ENCODE results near the gene TAMM41. TPM values are rescaled to one million over a fixed set of nuclear protein-coding genes. Genes with fewer than 3 reads are reported as not detected.

Gene TAMM41
- total and polyA plus RNA-seq, 9 of the 15 experiments (the other 6 are each of a cell fraction or from before 2014, with no cell fraction given), result 8.6 to 74.6 (median 29.3) TPM

GRCh38 chr3:11814663-11815062 lies 32.0 kb downstream of the TAMM41 start:
- Histone ChIP-seq H3K79me2 (ENCODE audit: control insufficient read depth, insufficient read depth, low read length) (no peaks in the 10 kb centered on the region), H3K4me2 (ENCODE audit: insufficient read depth, low read length) (no peak overlapping the region), H3K36me3 (ENCODE audit: control insufficient read depth, insufficient read depth, low read length) (peaks cover 62% of the 10 kb centered on the region), H3K9me3 (replicated peaks; ENCODE audit: control insufficient read depth, insufficient read depth, low read depth, low read length) (no peaks in the 10 kb centered on the region), H3K4me1 (replicated peaks in 1 of 2; ENCODE audit: control insufficient read depth in 2 of 2, insufficient read depth in 2 of 2, low read length in 2 of 2) (no peaks in the 10 kb centered on the region), H2AFZ (ENCODE audit: low read depth, low read length) (no peak overlapping the region), H3K27me3 (ENCODE audit: control insufficient read depth in 2 of 2, insufficient read depth in 2 of 2, low read length in 2 of 2) (no peaks in the 10 kb centered on the region), H3K27ac (ENCODE audit: extremely low read depth, low read depth, low read length) (no peak overlapping the region), H3K9me1 (ENCODE audit: control insufficient read depth, insufficient read depth, low read length) (no peaks in the 10 kb centered on the region), H4K20me1 (replicated peaks; ENCODE audit: control insufficient read depth, insufficient read depth, low read length) (no peaks in the 10 kb centered on the region), H3K9ac (ENCODE audit: insufficient read depth in 1 of 2, low read depth in 2 of 2, low read length in 2 of 2) (no peak overlapping the region), H3K4me3 (no peak overlapping the region)
- WGBS (ENCODE audit: insufficient coverage, low coverage, missing lambda C conversion rate), result 91% methylated on average over 6 of the region's 6 CpGs
- ChIA-PET CTCF (ENCODE audit: low intra/inter-chr PET ratio) (no interaction called here), POLR2A (interaction anchor here (0.7 kb wide), 1 partner anchor 704 kb away, joined by 3 read pairs; no protein-coding TSS in a partner anchor)
- DNase-seq (ENCODE audit: extremely low read depth in 1 of 4, low spot score in 3 of 4) (no peak), ATAC-seq (no peak), FAIRE-seq (no peak)
- intact Hi-C loops (cut with micrococcal nuclease), result no loop called here
- in situ Hi-C loops (cut with MboI), result no loop called here
- no TSS peak for BruUV-seq (replicated peaks)
- TF ChIP-seq RBM17 (IDR thresholded peaks at IDR 0.05; ENCODE audit: borderline replicate concordance, low read depth, low read length) (no peak), ZFX (CRISPR knock-in tag; IDR thresholded peaks at IDR 0.05) (no peak), SETDB1 (IDR thresholded peaks at IDR 0.05; ENCODE audit: low read length) (no peak), HDAC1 (IDR thresholded peaks at IDR 0.05) (no peak), SAP30 (IDR thresholded peaks at IDR 0.05; ENCODE audit: borderline replicate concordance, insufficient read depth, low read depth, low read length, poor library complexity, severe bottlenecking) (no peak), CC2D1A (IDR thresholded peaks at IDR 0.05) (no peak), KLF10 (CRISPR knock-in tag; IDR thresholded peaks at IDR 0.05) (no peak), PBX2 (CRISPR knock-in tag; IDR thresholded peaks at IDR 0.05; ENCODE audit: low read depth) (no peak), PBX2 (tag; conservative IDR thresholded peaks at IDR 0.05; ENCODE audit: low read depth) (no peak), ZNF592 (IDR thresholded peaks at IDR 0.05) (no peak), E2F6 (IDR thresholded peaks at IDR 0.05; ENCODE audit: borderline replicate concordance in 1 of 2, extremely low read depth in 1 of 2, insufficient read depth in 1 of 2, insufficient read length in 1 of 2, low read depth in 1 of 2, low read length in 1 of 2, poor library complexity in 1 of 2, severe bottlenecking in 1 of 2) (no peak), ID3 (CRISPR knock-in tag; IDR thresholded peaks at IDR 0.05) (no peak), ID3 (tag; IDR thresholded peaks at IDR 0.05) (no peak), ZBTB8A (IDR thresholded peaks at IDR 0.05; ENCODE audit: partially characterized antibody) (no peak)

All from K562 (cell line).